Fibroblast of the aortic adventitia (primary cell): ENCODE results near the gene ASIC4. TPM values are rescaled to one million over a fixed set of nuclear protein-coding genes. Genes with fewer than 3 reads are reported as not detected.

ENCODE experiments used
- DNase-seq: peaks from one replicate; pipeline ENCODE4 v3.0.0-alpha.2; 2010; ENCODE audit warnings: low read depth
- H3K4me3 ChIP-seq: 2 replicates; pipeline ENCODE4 v1.5.1; 2011; ENCODE audit warnings: low read depth, mild to moderate bottlenecking, control low read depth, low read length, moderate library complexity
- CTCF ChIP-seq: IDR thresholded peaks from 2 replicates; pipeline ENCODE4 v1.5.1; 2011; ENCODE audit warnings: mild to moderate bottlenecking, low read length, control low read depth, inconsistent platforms; ENCODE audit not compliant: insufficient read depth
- total RNA-seq: library from RNA; depleted of rRNA; stranded (reverse); fragments of >200 nt; gene quantifications from 2 replicates; pipeline ENCODE4 v1.2.3, GENCODE V29; 2012; ENCODE audit warnings: low replicate concordance

Gene ASIC4
- total RNA-seq, 1 donor: not detected

GRCh38 chr2:219514836-219515235 lies 554 bp downstream of the ASIC4 start:
- DNase-seq: no peak
- TF ChIP-seq CTCF: no peak
- no peak overlapping the region for H3K4me3 ChIP-seq

- no peak for DNase-seq
- no peak for TF ChIP-seq CTCF
- H3K4me3 ChIP-seq: no peak overlapping the region
Measured at GRCh38 chr2:219515874-219516629, 1.8 kb downstream of the ASIC4 start.

- TF ChIP-seq CTCF: no peak
- no peak overlapping the region for H3K4me3 ChIP-seq
Measured at GRCh38 chr2:219516888-219517287, 2.6 kb downstream of the ASIC4 start.

GRCh38 chr2:219517954-219518778 lies 3.9 kb downstream of the ASIC4 start:
- no peak for TF ChIP-seq CTCF
- no peak overlapping the region for H3K4me3 ChIP-seq
- no peak for DNase-seq

More at GRCh38 chr2:219516888-219517287, 2.6 kb downstream of the ASIC4 start:
- no peak for DNase-seq

- no peak for DNase-seq
- no peak for TF ChIP-seq CTCF
- no peak overlapping the region for H3K4me3 ChIP-seq
Measured at GRCh38 chr2:219519526-219519916, 5.2 kb downstream of the ASIC4 start.

- H3K4me3 ChIP-seq: no peak overlapping the region
- no peak for TF ChIP-seq CTCF
- DNase-seq: no peak
Measured at GRCh38 chr2:219520079-219520478, 5.8 kb downstream of the ASIC4 start.
